GM11168 (cell line): Measurements from ENCODE around the gene FLT4.
"Not testable (repeated sequence)": the region's sequence is repeated elsewhere in the genome, so short reads cannot be mapped to it uniquely, and the experiment has no call there.

Experiments used
- in situ Hi-C: fragments of 300-500 bp; cut with MboI; formaldehyde crosslinking; loops from one replicate; pipeline ENCODE4 v1.12.0; 2022; ENCODE audit warnings: low sequenced_read_pairs; ENCODE audit not compliant: unreplicated experiment

Gene FLT4

DNA sequence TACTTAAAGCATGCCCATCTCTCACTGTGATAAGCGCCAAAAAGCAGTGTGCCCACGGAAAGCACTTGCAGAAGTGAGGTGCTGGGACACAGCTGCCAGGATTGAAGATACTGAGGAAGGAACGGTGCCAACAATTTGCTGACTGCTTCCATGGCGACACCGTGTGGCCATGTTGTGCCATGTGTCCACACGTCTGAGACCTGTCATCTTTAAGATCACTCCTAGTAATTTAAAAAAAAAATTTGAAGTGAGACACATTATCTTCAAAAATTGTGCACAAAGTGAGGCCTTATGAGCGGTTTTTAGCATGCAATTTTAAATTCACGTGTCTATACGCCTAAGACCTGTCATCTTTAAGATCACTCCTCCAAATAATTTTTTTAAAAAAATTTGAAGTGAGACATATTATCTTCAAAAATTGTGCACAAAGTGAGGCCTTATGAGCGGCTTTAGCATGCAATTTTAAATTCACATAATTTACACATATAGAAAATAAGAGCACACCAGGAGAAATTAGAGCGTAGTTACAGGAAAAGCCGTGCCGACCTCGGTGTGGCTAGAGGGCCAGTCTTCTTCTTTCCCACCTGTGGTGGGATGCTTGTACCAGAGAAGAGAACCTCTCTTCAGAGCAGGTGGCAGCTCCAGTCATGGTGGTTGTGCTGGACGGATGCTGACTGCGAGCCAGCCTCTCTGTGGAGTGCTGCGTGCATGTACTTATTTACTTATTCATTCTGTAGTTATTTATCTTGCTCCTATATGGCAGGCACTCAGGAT lies 21.4 kb upstream of the FLT4 start:
- in situ Hi-C loops: no loop called here

DNA sequence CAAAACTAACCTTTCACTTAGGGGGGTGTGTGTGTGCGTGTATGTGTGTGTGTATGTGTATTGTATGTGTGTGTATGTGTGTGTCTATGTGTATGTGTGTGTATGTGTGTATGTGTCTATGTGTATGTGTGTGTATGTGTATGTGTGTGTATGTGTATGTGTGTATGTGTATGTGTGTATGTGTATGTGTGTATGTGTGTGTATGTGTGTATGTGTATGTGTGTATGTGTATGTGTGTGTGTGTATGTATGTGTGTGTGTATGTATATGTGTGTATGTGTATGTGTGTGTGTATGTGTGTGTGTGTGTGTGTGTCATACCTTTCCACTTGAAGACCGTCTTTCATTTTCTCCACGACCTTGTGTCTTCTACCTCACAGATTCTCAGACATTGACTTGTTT lies 20.8 kb upstream of the FLT4 start:
- in situ Hi-C loops: no loop called here

DNA sequence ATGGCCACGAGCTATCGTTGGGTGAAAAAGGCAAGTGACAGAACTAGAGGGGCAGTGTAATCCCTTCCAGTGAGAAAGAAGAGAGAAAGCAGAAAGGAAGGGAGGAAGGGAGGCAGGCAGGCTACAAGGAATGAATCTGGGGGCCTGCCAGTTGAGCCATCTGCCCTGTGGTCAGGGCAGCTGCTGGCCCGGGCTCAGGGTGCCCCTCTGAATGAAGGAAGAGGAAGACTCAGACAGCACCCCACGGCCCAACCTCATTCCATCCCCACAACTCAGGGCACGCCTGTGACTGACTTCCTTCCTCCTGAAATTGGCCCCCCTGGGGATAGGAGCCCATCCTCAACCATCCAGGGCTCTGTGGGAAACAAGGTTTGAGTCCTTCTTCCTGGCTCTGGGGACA lies 20.3 kb upstream of the FLT4 start:
- in situ Hi-C loops: no loop called here

DNA sequence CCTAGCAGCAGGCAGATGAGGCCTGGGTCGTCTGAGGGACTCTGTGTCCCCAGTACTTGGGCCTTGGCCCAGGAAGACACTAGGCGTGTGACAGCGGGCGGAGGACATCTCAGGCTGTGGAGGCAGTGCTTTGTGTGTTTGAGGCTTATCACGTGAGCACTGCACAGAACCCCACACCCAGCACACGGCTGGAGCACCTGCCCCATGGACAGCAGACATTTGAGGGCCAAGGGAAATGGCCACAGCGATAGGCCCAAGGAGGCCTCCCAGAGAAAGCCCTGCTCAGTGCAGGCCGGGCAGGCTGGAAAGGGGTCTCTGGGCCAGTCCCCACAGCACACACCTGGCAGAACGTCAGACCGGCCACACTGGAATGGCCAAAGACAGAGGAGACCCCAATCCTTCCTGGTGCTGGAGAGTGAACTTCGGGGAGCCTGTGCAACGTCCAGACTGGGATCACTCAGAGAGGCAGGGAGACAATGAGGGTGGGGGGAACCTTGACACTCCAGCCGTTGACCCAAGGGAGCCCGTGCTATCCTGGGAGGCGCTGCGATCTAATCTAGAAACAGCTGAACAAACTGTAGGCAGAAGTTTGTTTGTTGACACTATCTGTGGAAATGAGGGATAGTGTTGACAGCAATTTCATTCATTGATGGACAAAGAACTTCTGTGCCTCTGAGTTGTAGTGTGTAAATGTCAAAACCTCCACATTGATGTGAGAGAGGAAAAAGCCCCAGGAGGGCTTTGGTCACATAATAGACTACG lies 19.6 kb upstream of the FLT4 start:
- in situ Hi-C loops: no loop called here

DNA sequence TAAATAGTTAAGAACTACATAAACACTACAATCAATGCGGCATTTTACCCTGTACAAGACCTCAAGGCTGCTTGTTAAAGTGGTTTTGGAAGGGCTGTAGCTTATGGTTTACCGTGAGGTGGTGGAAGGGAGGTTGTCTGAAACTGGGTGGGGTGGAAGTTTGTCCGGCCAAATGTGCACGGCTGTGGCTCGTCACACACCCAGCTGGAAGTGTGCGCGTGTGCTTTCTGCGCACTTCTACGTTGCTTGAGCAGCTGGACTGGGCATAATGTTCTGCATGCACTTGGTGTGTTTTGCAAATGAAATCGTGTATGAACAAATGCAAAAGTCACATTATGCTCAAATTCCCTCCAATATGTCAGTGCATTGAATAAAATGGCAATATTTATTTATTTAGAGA lies 17.4 kb upstream of the FLT4 start:
- in situ Hi-C loops: no loop called here

DNA sequence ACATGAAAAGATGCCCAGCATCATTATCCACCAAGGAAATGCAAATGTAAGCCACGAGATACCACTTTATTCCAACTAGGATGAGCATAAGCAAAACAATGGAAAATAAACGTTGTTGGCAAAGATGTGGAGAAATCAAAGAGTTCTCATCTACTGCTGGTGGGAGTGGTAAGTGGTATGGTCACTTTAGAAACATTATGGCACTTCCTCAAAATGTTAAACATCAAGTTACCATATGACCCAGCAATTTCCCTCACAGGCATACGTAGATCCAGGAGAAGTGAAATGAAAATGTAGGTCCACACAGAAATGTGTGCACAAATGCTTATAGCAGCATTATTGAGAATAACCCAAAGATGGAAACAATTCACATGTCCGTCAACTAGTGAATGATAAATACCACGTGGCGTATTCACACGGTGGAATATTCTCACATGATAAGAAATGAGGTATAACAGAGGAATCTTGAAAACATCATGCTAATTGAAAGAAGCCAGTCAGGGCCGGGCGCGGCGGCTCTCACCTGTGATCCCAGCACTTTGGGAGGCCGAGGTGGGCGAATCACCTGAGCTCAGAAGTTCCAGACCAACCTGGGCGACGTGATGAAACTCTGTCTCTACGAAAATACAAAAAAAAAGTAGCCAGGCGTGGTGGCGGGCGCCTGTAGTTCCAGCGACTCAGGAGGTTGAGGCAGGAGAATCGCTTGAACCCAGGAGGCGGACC lies 16.4 kb upstream of the FLT4 start:
- in situ Hi-C loops: no loop called here

DNA sequence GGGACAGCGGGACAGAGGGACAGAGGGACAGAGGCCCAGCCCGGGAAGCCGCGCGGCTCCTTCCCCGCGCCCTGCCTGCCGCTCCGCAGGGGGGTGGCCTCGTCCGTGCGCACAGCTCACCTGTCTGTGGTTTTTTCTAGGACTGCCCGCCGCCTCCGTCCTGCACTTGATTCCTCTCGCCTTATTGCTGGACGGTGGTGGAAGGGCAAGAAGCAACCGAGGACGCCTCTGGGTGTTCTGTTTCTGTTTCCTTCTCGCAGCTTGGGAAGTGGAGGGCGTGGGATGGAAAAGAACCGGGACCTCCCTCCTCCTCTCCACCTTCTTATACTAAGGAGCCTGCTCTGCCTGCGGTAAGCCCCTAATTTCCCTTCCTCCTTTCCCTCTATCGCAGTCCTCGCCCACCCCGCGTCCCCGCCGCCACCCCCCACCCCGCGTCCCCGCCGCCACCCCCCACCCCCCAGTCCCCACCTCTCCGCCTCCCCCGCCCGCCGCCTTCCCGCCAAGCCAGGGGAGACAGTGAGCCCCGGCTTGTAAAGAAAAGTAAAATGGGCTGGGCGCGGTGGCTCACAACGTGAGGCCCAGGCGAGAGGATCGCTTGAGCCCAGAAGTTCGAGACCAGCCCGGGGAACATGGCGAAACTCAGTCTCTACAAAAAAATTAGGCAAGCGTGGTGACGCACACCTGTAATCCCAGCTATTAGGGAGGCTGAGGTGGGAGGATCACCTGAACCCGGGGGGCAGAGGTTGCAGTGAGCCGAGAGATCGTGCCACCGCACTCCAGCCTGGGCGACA lies 9.6 kb upstream of the FLT4 start:
- in situ Hi-C loops: no loop called here

DNA sequence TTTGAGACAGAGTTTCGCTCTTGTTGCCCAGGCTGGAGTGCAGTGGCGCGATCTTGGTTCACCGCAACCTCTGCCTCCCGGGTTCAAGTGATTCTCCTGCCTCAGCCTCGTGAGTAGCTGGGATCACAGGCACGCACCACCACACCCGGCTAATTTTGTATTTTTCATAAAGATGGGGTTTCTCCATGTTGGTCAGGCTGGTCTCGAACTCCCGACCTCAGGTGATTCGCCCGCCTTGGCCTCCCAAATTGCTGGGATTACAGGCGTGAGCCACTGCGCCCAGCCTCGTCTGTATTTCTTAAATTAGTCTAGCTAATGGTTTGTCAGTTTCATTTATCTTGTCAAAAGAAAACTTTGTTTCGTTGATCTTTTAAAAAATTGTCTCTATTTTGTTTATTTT lies 5.8 kb upstream of the FLT4 start:
- in situ Hi-C loops: not testable (repeated sequence)

DNA sequence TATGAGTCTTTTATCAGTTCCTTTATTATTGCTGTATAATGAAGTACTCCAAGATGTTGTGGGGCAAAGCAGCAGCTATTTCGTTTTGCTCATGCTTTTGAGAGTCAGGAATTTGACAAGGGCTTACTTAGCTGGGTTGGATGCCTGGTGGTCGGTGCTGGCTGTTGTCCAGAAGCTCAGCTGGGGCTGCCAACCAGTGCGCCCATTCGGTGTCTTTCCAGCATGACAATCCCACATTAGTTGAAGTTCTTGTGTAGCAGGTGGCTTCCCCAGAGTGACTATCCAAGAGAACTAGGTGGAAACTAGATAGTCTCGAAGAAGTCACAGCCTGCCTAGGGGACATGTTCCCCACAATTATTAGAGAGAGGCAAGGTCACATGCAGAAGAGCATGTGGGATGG lies 3.4 kb upstream of the FLT4 start:
- in situ Hi-C loops: no loop called here

DNA sequence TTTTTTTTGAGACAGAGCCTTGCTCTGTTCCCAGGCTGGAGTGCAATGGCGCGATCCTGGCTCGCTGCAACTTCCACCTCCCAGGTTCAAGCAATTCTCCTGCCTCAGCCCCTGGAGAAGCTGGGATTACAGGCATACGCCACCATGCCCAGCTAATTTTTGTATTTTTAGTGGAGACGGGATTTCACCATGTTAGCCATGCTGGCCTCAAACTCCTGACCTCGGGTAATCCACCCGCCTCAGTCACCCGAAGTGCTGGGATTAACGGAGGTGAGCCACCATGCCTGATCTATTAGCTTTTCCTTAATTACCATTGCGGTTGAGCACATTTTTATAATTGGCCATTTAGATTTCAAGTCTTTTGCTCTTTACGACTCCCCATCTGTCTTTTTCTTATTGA lies 2.9 kb upstream of the FLT4 start:
- in situ Hi-C loops: no loop called here

DNA sequence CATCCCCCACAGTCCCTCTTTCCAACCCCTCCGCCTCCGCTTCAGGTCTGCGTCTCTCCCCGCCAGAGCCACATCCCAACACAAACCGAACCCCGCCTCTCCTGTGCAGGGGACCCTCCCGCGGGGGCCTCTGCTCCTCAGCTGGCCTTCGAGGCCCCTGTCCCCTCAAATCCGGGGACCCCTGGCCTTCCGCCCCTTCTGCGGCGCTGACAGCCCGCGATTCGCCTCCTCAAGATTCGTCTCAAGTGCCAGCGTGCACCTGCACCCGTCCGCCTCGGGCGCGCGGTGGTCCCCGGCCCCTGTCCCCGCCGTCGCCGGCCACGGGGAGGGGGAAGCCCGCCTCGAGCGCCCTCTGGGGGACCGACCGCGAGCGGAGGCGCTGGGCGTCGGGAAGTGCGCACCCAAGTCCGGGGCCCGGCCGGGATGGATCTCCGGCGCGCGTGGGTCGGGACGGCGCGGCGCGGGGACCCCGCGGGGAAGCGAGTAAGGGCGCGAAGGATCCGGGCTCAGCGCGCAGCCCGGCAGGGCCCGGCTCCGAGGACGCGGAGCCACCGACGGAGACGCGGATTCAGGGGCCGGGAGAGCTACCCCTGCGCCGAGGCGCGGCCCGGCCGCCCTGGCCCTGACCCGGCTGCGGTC lies 623 bp downstream of the FLT4 start:
- in situ Hi-C loops: no loop called here

DNA sequence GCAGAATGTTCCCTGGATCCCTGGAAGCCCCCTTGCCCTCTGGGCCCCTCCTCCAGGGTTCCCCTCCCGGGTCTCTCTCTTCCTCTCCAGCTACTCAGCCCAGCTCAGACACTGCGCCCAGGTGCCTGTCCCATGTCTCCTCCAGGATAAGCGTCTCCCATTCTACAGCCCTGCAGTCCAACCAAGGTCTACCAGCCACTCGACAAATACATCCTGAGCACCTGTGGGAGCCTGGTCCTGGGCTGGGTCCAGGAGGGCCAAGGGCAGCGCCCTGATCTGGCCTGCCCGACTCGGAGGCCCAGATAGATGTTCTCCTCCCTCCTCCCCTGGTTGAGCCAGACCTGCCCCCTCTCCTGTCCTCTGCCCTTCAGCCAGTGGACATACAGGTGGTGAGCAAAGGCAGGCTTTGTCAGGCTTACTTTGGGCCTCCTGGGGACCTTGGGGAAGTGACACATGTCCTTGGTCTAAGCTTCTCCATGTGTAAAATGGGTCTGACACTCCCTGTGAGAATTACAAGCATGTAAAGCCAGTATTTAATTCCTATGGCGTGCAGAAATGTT lies 1.4 kb downstream of the FLT4 start:
- in situ Hi-C loops: no loop called here

DNA sequence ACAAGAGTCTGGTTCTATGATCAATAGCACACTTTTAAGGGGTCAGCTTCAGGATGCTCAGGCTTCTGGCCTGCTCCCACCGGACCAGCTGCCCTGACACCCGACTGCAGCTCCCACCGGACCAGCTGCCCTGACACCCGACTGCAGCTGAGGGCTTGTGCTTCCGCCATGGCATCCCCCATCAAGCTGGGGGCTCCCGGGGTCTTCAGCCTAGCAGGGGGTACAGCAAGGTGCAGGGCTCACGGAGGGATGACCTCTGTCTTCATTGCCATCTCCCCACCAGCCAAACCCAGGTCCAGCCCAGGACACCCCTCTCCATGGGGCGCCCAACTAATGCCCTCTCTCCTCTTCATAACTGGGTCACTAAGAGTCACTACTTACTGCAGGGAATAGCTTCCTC lies 1.9 kb downstream of the FLT4 start:
- in situ Hi-C loops: no loop called here

DNA sequence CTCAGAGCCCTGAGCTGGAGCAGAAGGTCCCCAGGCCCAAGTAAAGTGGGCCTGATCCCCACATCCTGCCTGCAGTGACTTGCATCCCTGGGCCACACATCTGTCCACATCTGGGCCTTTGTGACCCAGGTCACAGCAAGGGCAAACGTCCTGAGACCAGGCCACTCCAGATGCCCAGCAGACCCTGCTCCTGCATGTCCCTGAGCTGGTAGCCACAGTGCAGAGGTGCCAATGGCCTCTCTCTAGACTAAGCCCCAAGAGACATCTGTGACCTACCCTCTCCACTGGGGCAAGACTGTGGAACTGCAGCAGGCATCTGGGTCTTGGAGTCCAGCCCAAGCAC lies 2.5 kb downstream of the FLT4 start:
- in situ Hi-C loops: no loop called here

DNA sequence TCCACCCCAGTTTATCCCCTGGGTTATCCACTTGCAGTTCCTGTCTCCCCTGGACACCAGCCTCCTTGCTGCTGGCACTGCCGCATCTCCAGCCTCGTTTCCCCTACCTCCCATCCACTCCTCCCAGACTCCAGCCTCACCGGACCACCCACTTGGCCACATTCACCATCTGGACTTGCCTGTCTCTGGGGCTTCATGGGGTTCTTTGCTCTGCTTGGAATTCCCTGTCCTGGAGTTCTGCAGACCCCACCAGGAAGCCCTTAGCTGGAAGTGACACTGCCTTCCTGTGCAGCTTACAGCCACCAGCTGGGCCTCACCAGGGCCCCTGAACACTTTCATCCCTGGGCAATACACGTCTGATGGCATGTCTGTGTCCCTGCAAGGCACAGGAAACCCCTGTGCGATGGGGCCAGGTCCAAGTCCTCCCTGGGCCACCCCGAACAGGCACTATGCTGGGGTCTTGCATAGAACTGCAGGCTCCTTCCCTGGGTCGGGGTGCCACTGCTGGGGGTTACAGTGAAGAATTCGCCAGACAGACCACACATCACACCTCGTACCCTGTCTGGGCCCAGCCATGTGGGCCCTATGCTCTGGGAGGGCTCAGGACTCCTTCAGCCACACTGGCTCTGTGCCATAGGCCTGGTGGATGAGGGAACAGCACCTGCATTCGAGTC lies 3.0 kb downstream of the FLT4 start:
- in situ Hi-C loops: no loop called here

DNA sequence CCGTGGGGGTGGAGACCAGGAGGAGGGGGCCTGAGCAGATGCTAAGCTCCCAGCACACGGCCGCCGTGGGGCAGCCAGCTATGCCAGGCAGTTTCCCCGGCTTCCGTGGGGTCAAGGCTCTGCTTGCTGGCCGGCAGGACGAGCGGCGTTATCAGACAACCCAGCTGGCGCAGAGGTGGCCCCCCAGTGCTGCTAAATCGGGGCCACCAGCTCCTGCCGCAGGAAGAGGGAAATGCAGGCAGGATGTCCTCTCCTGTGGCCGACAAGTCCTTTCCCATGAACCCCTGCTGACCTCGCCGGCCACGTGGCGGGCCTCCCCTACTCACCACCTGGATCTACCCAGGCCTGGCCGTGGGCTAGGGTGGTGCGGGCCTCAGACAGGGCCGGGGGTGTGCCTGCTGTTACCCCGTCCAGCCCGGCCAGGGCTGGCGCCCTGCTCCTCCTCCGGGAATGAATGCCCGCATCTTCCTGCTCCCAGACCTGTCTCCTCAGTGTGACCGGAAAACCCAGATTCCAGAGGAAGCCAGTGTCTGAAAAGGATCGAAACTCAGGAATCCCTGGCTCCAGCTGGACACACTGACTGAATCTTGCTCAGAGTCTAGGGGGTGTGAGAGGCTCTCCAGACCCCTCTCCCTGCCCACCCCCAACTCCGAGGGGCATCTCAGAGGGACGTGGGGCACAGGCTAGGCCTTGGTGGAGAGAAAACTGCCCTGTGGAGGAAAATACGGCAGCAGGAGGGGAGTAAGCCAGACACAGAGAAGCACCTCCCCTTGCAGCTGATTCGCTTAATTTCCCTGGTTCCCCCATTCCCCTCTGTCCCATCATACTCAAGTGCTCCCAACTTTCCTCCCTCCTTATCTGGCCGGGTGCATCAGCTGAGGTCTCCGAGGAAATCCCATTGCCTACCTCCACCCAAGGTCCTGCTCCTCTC lies 3.9 kb downstream of the FLT4 start:
- in situ Hi-C loops: no loop called here

DNA sequence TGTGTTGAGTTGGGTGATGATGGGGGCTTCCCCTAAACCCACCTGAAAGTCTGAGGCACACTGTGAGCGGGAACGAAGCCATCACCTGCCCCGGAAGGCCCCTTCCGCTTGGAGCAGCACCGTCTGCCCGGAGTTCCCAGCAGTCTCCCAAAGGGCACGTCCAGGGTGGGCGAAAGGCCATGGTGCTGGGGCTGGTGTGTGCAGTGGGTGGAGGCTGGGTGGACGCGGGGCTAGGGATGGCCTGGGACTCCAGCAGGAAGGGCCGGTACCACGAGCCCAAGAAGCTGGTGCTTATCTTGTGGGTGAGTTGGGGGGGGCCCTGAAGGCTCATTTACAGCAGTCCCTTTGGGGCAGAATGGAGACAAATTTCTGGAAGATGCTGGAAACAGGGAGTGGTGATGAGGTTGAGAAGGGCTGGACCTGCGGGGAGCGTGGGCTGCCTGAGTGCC lies 4.6 kb downstream of the FLT4 start:
- in situ Hi-C loops: no loop called here

DNA sequence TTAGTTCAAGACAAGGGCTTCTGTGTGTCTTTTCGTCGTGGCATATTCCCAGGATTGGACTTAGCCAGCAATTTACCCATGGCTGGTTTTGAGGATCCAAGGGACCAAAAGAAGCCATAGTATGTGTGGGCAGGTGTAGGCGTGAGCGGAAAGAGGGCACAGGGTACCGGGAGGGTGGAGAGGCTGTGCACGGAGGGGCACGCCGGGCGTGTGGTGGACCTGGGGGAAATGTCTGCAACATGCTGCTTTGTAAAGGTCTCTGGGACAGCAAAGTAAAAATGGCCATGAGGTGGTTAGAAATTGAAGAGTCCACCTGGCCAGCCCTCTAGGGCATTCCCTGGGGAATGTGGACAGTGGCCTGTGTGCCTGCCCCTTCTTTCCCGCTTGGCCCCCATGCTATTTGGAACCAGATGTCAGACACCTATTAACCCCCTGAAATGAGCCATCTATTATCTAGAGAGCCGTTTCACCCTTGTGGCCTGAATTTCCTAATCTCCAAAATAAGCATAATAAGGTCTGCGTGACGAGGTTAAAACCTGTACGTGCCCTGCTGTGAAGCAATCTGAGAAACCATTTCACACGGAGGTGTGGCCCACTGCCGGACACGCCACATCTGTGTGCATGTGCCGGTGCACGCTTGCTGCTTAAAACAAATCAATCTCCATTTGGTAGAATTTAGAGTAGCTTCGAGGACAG lies 5.1 kb downstream of the FLT4 start:
- in situ Hi-C loops: no loop called here
